ENCODE measurements around the gene EIF4E. TPM values are rescaled to one million over a fixed set of nuclear protein-coding genes. Genes with fewer than 3 reads are reported as not detected.

EIF4E gene
- total RNA-seq, 1 experiment from 2014 or later, result 110 TPM

Small RNAs within 50 kb of the gene (small RNA-seq; reads per million reads assigned to genes)
- not detected for gene RNU7-149P
- not detected for gene TBCAP3

Other genes starting within 250 kb of the EIF4E start
- gene METAP1, start 66.6 kb upstream of the EIF4E start, total RNA-seq (2014; rRNA removed; shearing (Covaris generic)), result 55.3 and 60.0 TPM in 2 replicates
- gene ADH5, start 159.7 kb upstream of the EIF4E start, total RNA-seq (2014; rRNA removed; shearing (Covaris generic)), result 82.6 and 85.5 TPM in 2 replicates
- not detected in 2 replicates for gene ADH4, start 215.2 kb upstream of the EIF4E start, total RNA-seq (2014; rRNA removed; shearing (Covaris generic))

All from HT-29 (cell line).